Activated CD8-positive, alpha-beta memory T cell treated with anti-CD3 and anti-CD28 coated beads, Interleukin-2, amount 50 U/mL, for 4 hours (primary cell): ENCODE results near the gene TREX2.

Experiments used
- DNase-seq: peaks from one replicate; pipeline ENCODE4 v3.0.0-alpha.2; 2020

The TREX2 gene

DNA sequence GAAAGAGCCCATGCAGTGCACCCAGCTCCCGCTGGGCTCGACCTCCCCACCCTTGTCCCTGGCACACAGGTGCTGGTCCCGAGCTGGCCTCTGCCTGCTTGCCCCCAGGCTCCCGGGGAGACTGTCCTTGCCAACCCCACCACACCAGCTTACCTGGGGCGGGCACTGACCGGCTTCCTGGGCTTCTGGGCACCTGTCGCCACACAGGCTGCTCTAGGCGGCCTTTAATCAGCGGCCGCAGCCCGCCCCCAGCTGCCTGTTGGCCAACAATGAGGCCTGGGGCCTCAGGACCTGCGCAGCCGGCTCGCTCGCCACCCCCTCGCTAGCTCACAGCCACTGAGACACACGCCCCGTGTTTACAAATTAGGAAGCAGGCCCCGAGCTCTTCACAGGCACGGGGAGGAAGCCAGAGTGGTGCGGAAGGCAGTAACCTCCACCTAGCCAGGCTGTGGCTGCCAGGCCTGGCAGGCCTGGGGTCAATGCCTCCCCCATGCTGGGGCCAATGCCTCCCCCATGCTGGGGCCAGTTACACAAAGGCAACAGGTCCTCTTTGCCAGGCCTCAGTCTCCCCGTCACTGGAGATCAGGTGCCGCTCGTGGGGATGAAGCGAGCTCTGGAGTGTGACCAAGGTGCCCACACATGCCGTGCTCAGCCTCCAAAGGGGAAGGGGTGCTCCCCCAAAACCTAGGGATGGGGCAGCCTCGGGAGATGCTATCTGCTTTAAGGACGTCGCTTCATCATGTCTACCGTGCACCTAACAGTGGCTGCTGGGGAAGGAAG, at the start of gene TREX2:
TSS of gene TREX2 (minus strand) at position 201 of the 780 bp plus-strand sequence. CDS start 626 bp downstream, outside the sequence.
- no peak for DNase-seq

- no peak for DNase-seq
Observed at GRCh38 chrX:153495362-153495751, 49.5 kb upstream of the TREX2 start.

- no peak for DNase-seq
Observed at GRCh38 chrX:153494541-153495361, 48.9 kb upstream of the TREX2 start, which contains the start of gene BGN. Gene BGN, plus strand, starts transcription at chrX:153494980. Its CDS starts 9,652 bp downstream, at chrX:153504632.

DNA sequence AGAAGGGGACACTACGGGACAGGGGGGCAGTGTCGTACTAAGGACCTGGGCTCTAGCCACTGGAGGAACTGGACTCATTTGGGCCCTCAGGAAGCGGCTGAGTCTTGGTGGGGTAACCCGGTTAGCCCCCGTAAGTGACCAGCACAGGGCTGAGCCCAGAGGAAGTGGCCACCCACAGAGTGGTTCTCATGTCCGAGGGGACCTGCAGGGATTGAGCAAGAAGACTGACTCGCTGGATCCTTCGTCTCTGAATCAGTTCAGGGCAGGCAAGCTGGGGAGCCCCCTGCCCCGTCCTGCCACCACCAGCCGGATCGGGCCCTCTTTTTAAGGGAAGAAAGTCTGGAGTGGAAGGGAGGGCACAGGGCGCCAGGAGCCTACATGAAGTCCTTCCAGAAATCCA, 48.2 kb upstream of the TREX2 start:
- no peak for DNase-seq

- DNase-seq: no peak
Observed at GRCh38 chrX:153493085-153493484, 47.2 kb upstream of the TREX2 start.

DNA sequence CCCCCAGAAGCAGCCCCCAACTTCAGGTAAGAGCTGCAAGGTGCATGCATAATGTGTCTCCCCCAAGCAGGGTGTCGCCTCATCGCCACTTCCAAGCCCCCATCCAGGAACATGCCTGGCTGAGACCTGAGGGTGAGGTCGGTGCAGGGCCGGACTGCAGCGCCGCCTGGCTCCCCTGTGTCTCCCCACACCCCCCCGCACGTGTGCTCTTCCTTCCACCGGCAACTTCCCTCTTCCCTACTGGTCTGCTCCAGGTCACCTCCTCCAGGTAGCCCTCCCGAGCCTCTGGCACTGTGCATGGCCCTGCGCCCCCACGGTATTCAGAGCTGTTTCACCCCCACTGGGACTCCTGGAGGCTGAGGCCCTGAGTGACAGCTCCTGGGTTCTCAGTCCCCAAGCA, 46.7 kb upstream of the TREX2 start:
- no peak for DNase-seq

- DNase-seq: no peak
Observed at GRCh38 chrX:153491918-153492317, 46.1 kb upstream of the TREX2 start.

- DNase-seq: no peak
Observed at GRCh38 chrX:153491351-153491914, 45.6 kb upstream of the TREX2 start.

GRCh38 chrX:153490217-153490930, 44.5 kb upstream of the TREX2 start:
- no peak for DNase-seq

DNA sequence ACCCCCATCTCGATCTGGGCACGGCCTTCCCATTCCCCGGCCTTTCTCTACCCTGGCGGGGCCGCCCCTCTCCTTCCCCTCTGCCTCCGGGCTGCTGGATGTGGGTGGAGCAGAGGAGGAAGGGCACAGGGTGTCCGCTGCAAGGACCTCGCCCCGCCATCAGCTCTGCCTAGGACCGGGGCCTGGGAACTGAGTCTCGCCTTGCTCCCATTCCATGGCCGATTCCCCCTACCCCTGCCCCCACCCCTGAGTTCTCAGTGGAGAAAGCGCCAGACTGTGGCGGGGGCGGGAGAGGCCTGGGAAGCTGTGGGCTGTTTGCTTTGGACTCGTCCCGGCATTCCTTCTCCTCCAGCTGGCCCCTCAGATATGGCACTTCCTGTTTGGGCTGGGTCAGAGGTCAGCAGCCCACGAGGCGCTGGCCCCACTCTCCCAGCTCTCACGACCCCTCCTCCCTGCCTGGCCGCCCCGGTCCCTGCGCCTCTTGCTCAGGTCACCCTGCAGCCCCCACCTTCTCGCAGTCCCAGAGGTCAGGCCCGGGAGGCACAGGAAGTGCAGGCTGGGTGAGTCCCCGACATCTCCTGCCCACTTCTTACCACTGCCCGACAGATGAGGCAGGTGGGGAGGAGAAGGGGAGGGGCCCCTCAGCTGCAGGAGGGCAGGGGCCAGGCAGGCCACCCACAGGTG, 42.5 kb upstream of the TREX2 start:
- no peak for DNase-seq

DNA sequence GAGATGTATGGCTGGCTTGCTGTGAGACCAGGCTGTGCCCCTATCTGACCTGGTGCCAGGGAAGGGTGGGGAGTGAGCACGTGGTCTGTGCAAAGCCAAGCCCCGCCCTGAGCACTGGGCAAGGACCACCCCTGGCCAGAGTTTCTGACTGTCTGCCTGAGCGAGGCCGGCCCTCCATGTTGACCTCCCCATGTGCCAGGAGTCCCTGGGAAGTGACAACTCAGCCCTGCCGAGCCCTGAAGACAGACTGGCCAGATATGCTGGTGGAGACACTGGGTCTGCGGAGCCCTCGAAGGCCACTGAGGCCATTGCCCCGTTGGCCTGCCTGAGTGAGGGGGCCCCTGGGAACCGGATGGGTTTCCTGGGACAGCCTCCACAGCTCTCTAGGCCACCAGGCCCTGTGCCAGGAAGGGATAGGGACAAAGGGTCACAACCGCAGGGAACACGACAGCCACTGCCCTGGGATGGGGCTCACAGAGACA, 41.8 kb upstream of the TREX2 start:
- DNase-seq: no peak

DNA sequence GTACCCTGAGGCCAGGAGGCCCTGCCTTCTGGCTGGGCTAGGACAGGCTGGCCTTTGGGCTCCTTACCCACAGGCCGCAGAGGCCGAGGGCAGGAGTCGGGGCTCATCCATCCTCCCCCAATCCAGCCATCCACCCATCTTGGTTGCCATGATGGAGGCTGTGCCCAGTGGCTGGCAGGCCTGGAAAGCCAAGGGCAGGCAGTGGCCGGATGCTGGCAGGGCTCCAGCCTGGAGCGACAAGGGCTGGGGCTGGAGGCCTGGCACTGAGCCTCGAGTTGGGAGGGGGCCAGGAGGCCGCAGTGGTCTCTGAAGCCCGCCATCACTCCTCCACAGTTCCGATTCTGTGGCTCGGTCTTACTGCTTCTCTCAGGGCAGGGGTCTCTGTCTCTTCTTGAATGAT, 40.3 kb upstream of the TREX2 start:
- DNase-seq: no peak

GRCh38 chrX:153485396-153486080, 39.7 kb upstream of the TREX2 start:
- DNase-seq: no peak

DNA sequence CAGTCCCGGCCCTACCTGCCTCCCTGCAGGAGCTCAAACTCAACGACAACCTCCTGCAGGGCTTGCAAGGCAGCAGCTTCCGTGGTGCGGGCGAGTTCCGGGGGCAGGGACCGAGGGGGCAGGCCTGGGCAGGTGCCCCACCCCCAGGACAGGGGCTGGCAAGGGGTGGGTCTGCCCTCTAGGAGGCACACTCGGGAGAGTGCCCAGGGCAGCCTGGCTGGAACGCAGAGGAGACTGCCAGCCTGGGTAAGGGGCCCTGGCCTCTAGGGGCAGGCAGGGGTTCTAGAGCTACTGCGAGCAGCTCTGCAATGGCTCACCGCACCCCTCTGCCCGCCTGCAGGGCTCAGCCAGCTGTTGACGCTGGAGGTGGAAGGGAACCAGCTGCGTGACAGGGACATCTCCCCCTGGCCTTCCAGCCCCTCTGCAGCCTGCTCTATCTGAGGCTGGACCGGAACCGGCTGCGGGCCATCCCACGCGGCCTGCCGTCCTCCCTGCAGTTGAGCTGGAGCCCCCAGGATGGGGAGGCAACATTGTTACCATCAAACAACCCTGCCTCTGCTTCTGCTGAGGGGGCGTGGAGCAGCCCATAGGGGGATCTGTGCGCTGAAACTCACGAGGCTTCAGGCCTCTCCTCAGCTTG, 36.6 kb upstream of the TREX2 start:
- DNase-seq: no peak

GRCh38 chrX:153481043-153481442, 35.2 kb upstream of the TREX2 start:
- no peak for DNase-seq

- no peak for DNase-seq
Observed at GRCh38 chrX:153478746-153479145, 32.9 kb upstream of the TREX2 start.

- no peak for DNase-seq
Observed at GRCh38 chrX:153477901-153478300, 32.0 kb upstream of the TREX2 start.

GRCh38 chrX:153477364-153477857, 31.6 kb upstream of the TREX2 start:
- DNase-seq: no peak

DNA sequence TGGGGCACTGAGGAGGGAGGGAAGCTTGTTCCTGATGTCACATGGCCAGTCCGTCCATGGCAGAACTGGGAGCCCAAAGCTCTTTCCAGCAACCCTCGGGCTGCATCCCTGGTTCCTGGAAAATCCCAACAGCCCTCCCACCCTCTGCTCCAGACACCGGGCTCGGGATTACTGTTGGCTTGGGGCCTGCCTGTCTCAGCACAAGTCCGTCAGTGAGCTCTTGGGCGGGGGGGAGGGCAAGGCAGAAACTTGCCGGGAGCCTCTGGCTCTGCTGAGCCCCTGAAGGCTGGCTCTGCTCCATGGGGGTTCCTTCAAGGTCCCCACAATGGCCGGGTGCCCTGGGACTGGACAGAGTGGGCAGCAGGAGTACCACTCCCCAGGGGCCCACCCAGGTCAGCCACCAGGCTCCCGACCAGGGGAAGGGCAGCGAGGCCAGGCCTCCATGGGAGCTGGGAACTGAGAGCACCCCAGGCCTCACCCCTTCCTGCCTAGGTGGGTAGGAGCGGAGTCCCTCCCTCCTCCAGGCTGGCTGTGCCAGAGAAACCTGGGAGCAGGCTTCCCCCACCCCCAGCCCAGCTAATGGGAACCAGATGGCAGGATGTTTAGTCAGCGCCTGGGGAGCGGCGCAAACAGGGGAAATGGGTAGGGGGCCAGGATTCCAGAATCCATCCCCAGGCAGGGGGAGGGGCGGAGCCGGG, 31.0 kb upstream of the TREX2 start:
- DNase-seq: no peak

DNA sequence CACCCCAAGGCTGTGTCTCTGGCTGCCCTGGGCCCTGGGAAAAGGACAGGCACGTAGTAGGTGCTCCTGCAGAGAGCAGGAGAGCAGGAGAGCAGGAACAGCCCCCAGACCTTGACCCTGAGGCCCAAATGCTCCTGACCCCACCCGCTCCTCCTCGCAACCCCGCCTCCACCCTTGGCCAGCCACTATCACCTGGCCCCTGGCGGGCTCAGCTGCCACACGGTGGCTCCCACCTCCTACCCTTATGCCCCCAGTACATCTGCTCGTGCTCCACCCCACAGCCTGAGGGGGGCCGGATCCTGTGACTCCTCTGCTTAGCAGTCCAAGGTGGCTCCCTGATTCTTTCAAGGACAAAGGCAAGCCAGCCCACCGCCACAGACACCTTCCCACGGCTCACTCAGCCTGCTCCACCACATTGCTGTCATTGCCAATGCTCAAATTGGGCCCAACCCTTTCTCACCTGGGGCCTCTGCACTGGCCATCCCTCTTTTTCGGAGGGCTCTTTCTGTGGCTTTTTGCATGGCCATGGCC, 30.0 kb upstream of the TREX2 start:
- DNase-seq: no peak
